ENCODE data around the gene PIGM. TPM values are rescaled to one million over a fixed set of nuclear protein-coding genes. Genes with fewer than 3 reads are reported as not detected.

PIGM gene
- polyA plus RNA-seq, 2 of the 4 experiments (the other 2 are of a cell fraction), result 5.0 to 7.2 TPM

DNA sequence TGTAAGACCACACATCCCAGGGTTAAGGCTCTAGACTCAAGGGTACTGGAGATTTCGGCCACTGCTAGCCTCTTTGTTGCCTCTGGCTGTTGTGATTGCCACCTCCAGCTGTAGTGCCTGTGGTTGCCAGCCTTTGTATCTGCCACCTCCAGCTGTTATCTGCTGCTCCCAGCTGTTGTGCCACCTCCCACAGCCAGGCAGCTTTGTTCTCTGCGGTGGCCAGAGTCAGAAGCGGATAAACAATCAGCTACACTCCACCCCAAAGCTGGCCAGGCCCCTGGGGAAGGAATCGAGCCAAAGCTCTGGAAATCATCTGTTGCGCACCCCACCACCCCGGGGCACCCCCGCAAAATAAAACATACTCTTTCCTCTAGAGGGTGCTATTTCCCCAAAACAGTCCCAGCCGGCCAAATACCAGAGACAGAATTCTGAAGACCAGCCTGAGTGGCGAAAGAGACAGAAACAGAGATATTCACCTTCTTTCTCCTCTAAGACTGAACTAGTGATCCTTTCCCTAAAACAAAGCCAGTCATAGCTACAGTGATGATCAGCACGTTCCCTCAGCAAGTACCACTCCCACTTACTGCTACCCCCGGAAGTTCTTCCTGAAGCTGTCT is 14.8 kb upstream of the PIGM start:
- FAIRE-seq, result no peak
- peak; percentile 26 to 75 for DNase-seq (ENCODE audit: low read depth in 1 of 2, low spot score in 1 of 2)
- 0 out of 3 replicates have a peak overlapping the region, but pooled peaks have one; percentile 17 for H3K4me3 ChIP-seq
- H3K4me1 ChIP-seq, result peaks cover 8% of the 10 kb centered on the region; the same call in 2 of the 3 replicates
- CTCF ChIA-PET, result interaction anchor here (1.0 to 15.0 kb wide), 27 partner anchors 9 to 331 kb away, joined by 3 to 258 read pairs (median 5); partner anchors contain the start of genes KCNJ10, KCNJ9 and PIGM
- H3K9me3 ChIP-seq, result no peaks in the 10 kb centered on the region
- POLR2A ChIA-PET, result no interaction called here
- peak overlapping the region; percentile 68 for H3K4me2 ChIP-seq
- 13% methylated on average over 11 of the region's 11 CpGs for WGBS (ENCODE audit: missing lambda C conversion rate)
- ATAC-seq, result peak; percentile 73 to 91
- no peak overlapping the region for H3K27ac ChIP-seq
- no peak for TF ChIP-seq MAFK (IDR thresholded peaks at IDR 0.05; ENCODE audit: partially characterized antibody)
- TF ChIP-seq RAD21 (conservative IDR thresholded peaks at IDR 0.05 in 1 of 2, IDR thresholded peaks at IDR 0.05 in 1 of 2), result peak; percentile 67 to 71
- TF ChIP-seq CBX8 (IDR thresholded peaks at IDR 0.05), result no peak
- TF ChIP-seq CBX2 (IDR thresholded peaks at IDR 0.05; ENCODE audit: borderline replicate concordance, low read depth), result no peak
- no peak for TF ChIP-seq NFE2L2 (conservative IDR thresholded peaks at IDR 0.05; ENCODE audit: low read length)
- TF ChIP-seq RFX5 (IDR thresholded peaks at IDR 0.05), result no peak
- TF ChIP-seq HOXB13 (CRISPR knock-in tag; IDR thresholded peaks at IDR 0.05; ENCODE audit: low read depth), result no peak
- peak; percentile 38; the same call in 1 of the 3 replicates for TF ChIP-seq SMC3 (IDR thresholded peaks at IDR 0.05)
- TF ChIP-seq HDAC2 (IDR thresholded peaks at IDR 0.05), result no peak
- no peak for TF ChIP-seq NR3C1 (IDR thresholded peaks at IDR 0.05)
- peak; percentile 72 for TF ChIP-seq CTCF (IDR thresholded peaks at IDR 0.05)
- no peak for TF ChIP-seq BCL3 (IDR thresholded peaks at IDR 0.05)
- TF ChIP-seq PHF8 (IDR thresholded peaks at IDR 0.05; ENCODE audit: borderline replicate concordance, low read depth), result no peak
- no peak for TF ChIP-seq CEBPB (IDR thresholded peaks at IDR 0.05)
- TF ChIP-seq HEYL (CRISPR knock-in tag; IDR thresholded peaks at IDR 0.05), result no peak
- TF ChIP-seq HOXA7 (CRISPR knock-in tag; IDR thresholded peaks at IDR 0.05), result no peak

- WGBS (ENCODE audit: missing lambda C conversion rate), result 38% methylated on average over 2 of the region's 2 CpGs
- POLR2A ChIA-PET, result no interaction called here
Measured at GRCh38 chr1:160045653-160046052, 13.9 kb upstream of the PIGM start.

GRCh38 chr1:160043543-160043942 is 11.8 kb upstream of the PIGM start:
- Histone ChIP-seq H3K27ac (no peak overlapping the region), H3K4me2 (no peak overlapping the region), H3K4me1 (peaks cover 8% of the 10 kb centered on the region; the same call in 2 of the 3 replicates), H3K9me3 (no peaks in the 10 kb centered on the region), H3K4me3 (no peak overlapping the region)
- ATAC-seq, result no peak
- no peak for DNase-seq (ENCODE audit: low read depth in 1 of 2, low spot score in 1 of 2)
- POLR2A ChIA-PET, result interaction anchor here (0.7 kb wide), 1 partner anchor 11 kb away, joined by 3 read pairs; no protein-coding TSS in a partner anchor
- CTCF ChIA-PET, result interaction anchor here (0.9 to 15.0 kb wide), 5 partner anchors 11 to 883 kb away, joined by 3 to 258 read pairs (median 4); partner anchors contain the start of gene KCNJ9
- no peak for TF ChIP-seq RARB (CRISPR knock-in tag; IDR thresholded peaks at IDR 0.05)
- no peak for TF ChIP-seq CBX8 (IDR thresholded peaks at IDR 0.05)
- TF ChIP-seq MYC (IDR thresholded peaks at IDR 0.05; ENCODE audit: borderline replicate concordance, low read length), result no peak
- TF ChIP-seq, protein P1, sequence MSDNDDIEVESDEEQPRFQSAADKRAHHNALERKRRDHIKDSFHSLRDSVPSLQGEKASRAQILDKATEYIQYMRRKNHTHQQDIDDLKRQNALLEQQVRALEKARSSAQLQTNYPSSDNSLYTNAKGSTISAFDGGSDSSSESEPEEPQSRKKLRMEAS (IDR thresholded peaks at IDR 0.05), result no peak
- TF ChIP-seq SMC3 (IDR thresholded peaks at IDR 0.05), result no peak
- no peak for FAIRE-seq

More at GRCh38 chr1:160045653-160046052, 13.9 kb upstream of the PIGM start:
- H3K4me3 ChIP-seq, result no peak overlapping the region
- CTCF ChIA-PET, result interaction anchor here (0.6 to 15.0 kb wide), 23 partner anchors 9 to 332 kb away, joined by 3 to 258 read pairs (median 8); partner anchors contain the start of genes KCNJ10, KCNJ9 and PIGM
- no peaks in the 10 kb centered on the region for H3K9me3 ChIP-seq
- FAIRE-seq, result no peak
- H3K4me2 ChIP-seq, result no peak overlapping the region
- TF ChIP-seq RCOR1 (IDR thresholded peaks at IDR 0.05; ENCODE audit: low read depth, low read length), result no peak
- peak; percentile 58 for TF ChIP-seq USF2 (IDR thresholded peaks at IDR 0.05)
- peaks cover 8% of the 10 kb centered on the region; the same call in 2 of the 3 replicates for H3K4me1 ChIP-seq
- H3K27ac ChIP-seq, result no peak overlapping the region
- ATAC-seq, result no peak
- DNase-seq (ENCODE audit: low read depth in 1 of 2, low spot score in 1 of 2), result no peak

Data from A549 (cell line).